Activated CD4-positive, alpha-beta memory T cell treated with anti-CD3 and anti-CD28 coated beads, Interleukin-2, amount 10 ng/mL, durations not matched to agents 7 days and 5 days (primary cell): ENCODE measurements around the gene TMEM237. TPM values are rescaled to one million over a fixed set of nuclear protein-coding genes. Genes with fewer than 3 reads are reported as not detected.

Experiments
- CTCF ChIA-PET: fragments of 350-600 bp; sonication (Branson Sonifier 250); formaldehyde crosslinking; loops from one replicate; lab custom pipeline; 2021; ENCODE audit warnings: antibody characterized with exemption, inconsistent platforms; lab: Charles Lee
- POLR2A ChIA-PET: fragments of 350-600 bp; sonication (Branson Sonifier 250); formaldehyde crosslinking; loops from one replicate; lab custom pipeline; 2021; ENCODE audit warnings: antibody characterized with exemption; lab: Charles Lee
- DNase-seq: peaks from one replicate; pipeline ENCODE4 v3.0.0-alpha.2; 2020
- H3K27ac Mint-ChIP-seq: one replicate; pipeline ENCODE4 v1.8.0; 2021; ENCODE audit warnings: mild to moderate bottlenecking, mixed read lengths
- H3K27me3 Mint-ChIP-seq: one replicate; pipeline ENCODE4 v1.8.0; 2021; ENCODE audit warnings: mixed read lengths
- H3K36me3 Mint-ChIP-seq: one replicate; pipeline ENCODE4 v1.8.0; 2021; ENCODE audit warnings: low read depth, mixed read lengths
- H3K4me1 Mint-ChIP-seq: one replicate; pipeline ENCODE4 v1.8.0; 2021; ENCODE audit warnings: mixed read lengths
- H3K4me3 Mint-ChIP-seq: one replicate; pipeline ENCODE4 v1.8.0; 2021; ENCODE audit warnings: mild to moderate bottlenecking, mixed read lengths
- H3K9me3 Mint-ChIP-seq: one replicate; pipeline ENCODE4 v1.8.0; 2021; ENCODE audit warnings: mixed read lengths
- total RNA-seq, 2 experiments: library from RNA; stranded (reverse); gene quantifications; one replicate each; pipeline ENCODE4 v1.2.3, GENCODE V29; 2021

Gene TMEM237
- total RNA-seq, 2 experiments from 2014 or later: 13.4 to 15.2 TPM

GRCh38 chr2:201660293-201660895 is 17.1 kb upstream of the TMEM237 start:
- no peaks in the 10 kb centered on the region for H3K9me3 Mint-ChIP-seq
- H3K4me1 Mint-ChIP-seq: no peaks in the 10 kb centered on the region
- ChIA-PET CTCF (no interaction called here), POLR2A (no interaction called here)
- H3K36me3 Mint-ChIP-seq: no peaks in the 10 kb centered on the region
- no peak overlapping the region for H3K4me3 Mint-ChIP-seq
- DNase-seq: no peak
- H3K27me3 Mint-ChIP-seq: peaks cover 13% of the 10 kb centered on the region
- no peak overlapping the region for H3K27ac Mint-ChIP-seq

GRCh38 chr2:201656740-201657139 is 13.4 kb upstream of the TMEM237 start:
- H3K4me3 Mint-ChIP-seq: no peak overlapping the region
- CTCF ChIA-PET: interaction anchor here (1.2 kb wide), 1 partner anchor 11 kb away, joined by 4 read pairs; no protein-coding TSS in a partner anchor

GRCh38 chr2:201656102-201656501 is 12.8 kb upstream of the TMEM237 start:
- Mint-ChIP-seq H3K4me1 (peaks cover 5% of the 10 kb centered on the region), H3K27me3 (peaks cover 23% of the 10 kb centered on the region), H3K27ac (no peak overlapping the region), H3K36me3 (no peaks in the 10 kb centered on the region), H3K9me3 (no peaks in the 10 kb centered on the region), H3K4me3 (no peak overlapping the region)
- ChIA-PET POLR2A (no interaction called here), CTCF (no interaction called here)
- DNase-seq: no peak

More at GRCh38 chr2:201656740-201657139, 13.4 kb upstream of the TMEM237 start:
- POLR2A ChIA-PET: no interaction called here
- no peaks in the 10 kb centered on the region for H3K9me3 Mint-ChIP-seq
- no peaks in the 10 kb centered on the region for H3K36me3 Mint-ChIP-seq
- H3K4me1 Mint-ChIP-seq: peaks cover 5% of the 10 kb centered on the region
- H3K27me3 Mint-ChIP-seq: peaks cover 23% of the 10 kb centered on the region
- DNase-seq: no peak
- no peak overlapping the region for H3K27ac Mint-ChIP-seq

GRCh38 chr2:201654616-201655384 is 11.5 kb upstream of the TMEM237 start:
- POLR2A ChIA-PET: no interaction called here
- H3K9me3 Mint-ChIP-seq: no peaks in the 10 kb centered on the region
- H3K27ac Mint-ChIP-seq: no peak overlapping the region
- DNase-seq: no peak
- CTCF ChIA-PET: no interaction called here
- no peaks in the 10 kb centered on the region for H3K36me3 Mint-ChIP-seq
- H3K4me1 Mint-ChIP-seq: peaks cover 5% of the 10 kb centered on the region
- peaks cover 21% of the 10 kb centered on the region for H3K27me3 Mint-ChIP-seq
- no peak overlapping the region for H3K4me3 Mint-ChIP-seq

GRCh38 chr2:201653221-201653620 is 9.9 kb upstream of the TMEM237 start:
- Mint-ChIP-seq H3K27ac (no peak overlapping the region), H3K4me1 (peaks cover 5% of the 10 kb centered on the region), H3K4me3 (no peak overlapping the region), H3K36me3 (no peaks in the 10 kb centered on the region), H3K9me3 (no peaks in the 10 kb centered on the region), H3K27me3 (peaks cover 19% of the 10 kb centered on the region)
- ChIA-PET CTCF (interaction anchor here (0.7 kb wide), 1 partner anchor 1789 kb away, joined by 3 read pairs; no protein-coding TSS in a partner anchor), POLR2A (interaction anchor here (1.1 to 1.6 kb wide), 2 partner anchors 10 to 11 kb away, joined by 3 to 5 read pairs; partner anchors contain the start of gene TMEM237)
- DNase-seq: no peak

- ChIA-PET POLR2A (no interaction called here), CTCF (no interaction called here)
- no peak for DNase-seq
- Mint-ChIP-seq H3K4me3 (no peak overlapping the region), H3K27me3 (peaks cover 11% of the 10 kb centered on the region), H3K27ac (no peak overlapping the region), H3K4me1 (peaks cover 6% of the 10 kb centered on the region), H3K36me3 (no peaks in the 10 kb centered on the region), H3K9me3 (no peaks in the 10 kb centered on the region)
Measured at GRCh38 chr2:201649442-201649841, 6.1 kb upstream of the TMEM237 start.

- peaks cover 2% of the 10 kb centered on the region for H3K27me3 Mint-ChIP-seq
- CTCF ChIA-PET: no interaction called here
- DNase-seq: no peak
- POLR2A ChIA-PET: interaction anchor here (1.4 kb wide), 1 partner anchor 133 kb away, joined by 4 read pairs; the partner anchor contains the start of gene ALS2
- H3K4me3 Mint-ChIP-seq: no peak overlapping the region
- peaks cover 11% of the 10 kb centered on the region for H3K4me1 Mint-ChIP-seq
- H3K36me3 Mint-ChIP-seq: no peaks in the 10 kb centered on the region
- no peak overlapping the region for H3K27ac Mint-ChIP-seq
- H3K9me3 Mint-ChIP-seq: no peaks in the 10 kb centered on the region
Measured at GRCh38 chr2:201647431-201647830, 4.1 kb upstream of the TMEM237 start.

- ChIA-PET POLR2A (interaction anchor here (2.6 kb wide), 1 partner anchor 137 kb away, joined by 11 read pairs; the partner anchor contains the start of gene ALS2), CTCF (no interaction called here)
- Mint-ChIP-seq H3K36me3 (no peaks in the 10 kb centered on the region), H3K4me3 (peak overlapping the region; percentile 92), H3K9me3 (no peaks in the 10 kb centered on the region), H3K27me3 (peaks cover 1% of the 10 kb centered on the region), H3K27ac (no peak overlapping the region), H3K4me1 (peaks cover 22% of the 10 kb centered on the region)
- DNase-seq: no peak
Measured at GRCh38 chr2:201644001-201644400, 698 bp upstream of the TMEM237 start.

- Mint-ChIP-seq H3K4me1 (peaks cover 22% of the 10 kb centered on the region), H3K9me3 (no peaks in the 10 kb centered on the region), H3K4me3 (peak overlapping the region; percentile 92), H3K27me3 (peaks cover 1% of the 10 kb centered on the region), H3K36me3 (no peaks in the 10 kb centered on the region), H3K27ac (peak overlapping the region; percentile 87)
- DNase-seq: peak; percentile 87
- ChIA-PET CTCF (interaction anchor here (0.6 to 1.6 kb wide), 6 partner anchors 139 to 460 kb away, joined by 3 to 6 read pairs (median 3); partner anchors contain the start of genes ALS2 and TRAK2), POLR2A (interaction anchor here (0.9 to 2.6 kb wide), 11 partner anchors 8 to 460 kb away, joined by 3 to 21 read pairs (median 4); partner anchors contain the start of genes ALS2, CASP10, CASP8 and STRADB)
Measured at GRCh38 chr2:201642579-201643215, 606 bp downstream of the TMEM237 start.

GRCh38 chr2:201642086-201642578 is 1.2 kb downstream of the TMEM237 start:
- H3K4me1 Mint-ChIP-seq: peaks cover 22% of the 10 kb centered on the region
- H3K27me3 Mint-ChIP-seq: peaks cover 1% of the 10 kb centered on the region
- H3K9me3 Mint-ChIP-seq: no peaks in the 10 kb centered on the region
- no peaks in the 10 kb centered on the region for H3K36me3 Mint-ChIP-seq
- ChIA-PET POLR2A (interaction anchor here (0.9 to 2.6 kb wide), 10 partner anchors 8 to 459 kb away, joined by 3 to 21 read pairs (median 4); partner anchors contain the start of genes ALS2, CASP10, CASP8 and STRADB), CTCF (interaction anchor here (0.6 to 1.6 kb wide), 5 partner anchors 139 to 410 kb away, joined by 3 to 6 read pairs (median 3); partner anchors contain the start of gene ALS2)
- H3K4me3 Mint-ChIP-seq: peak overlapping the region; percentile 92
- peak overlapping the region; percentile 87 for H3K27ac Mint-ChIP-seq
- DNase-seq: no peak

GRCh38 chr2:201639205-201639604 is 4.1 kb downstream of the TMEM237 start:
- Mint-ChIP-seq H3K9me3 (no peaks in the 10 kb centered on the region), H3K4me3 (no peak overlapping the region), H3K27ac (no peak overlapping the region)

GRCh38 chr2:201638326-201638725 is 5.0 kb downstream of the TMEM237 start:
- no peaks in the 10 kb centered on the region for H3K27me3 Mint-ChIP-seq
- ChIA-PET CTCF (no interaction called here), POLR2A (interaction anchor here (1.0 kb wide), 1 partner anchor 375 kb away, joined by 3 read pairs; no protein-coding TSS in a partner anchor)
- H3K27ac Mint-ChIP-seq: no peak overlapping the region
- H3K4me1 Mint-ChIP-seq: peaks cover 12% of the 10 kb centered on the region
- H3K4me3 Mint-ChIP-seq: no peak overlapping the region
- peaks cover 17% of the 10 kb centered on the region for H3K36me3 Mint-ChIP-seq
- DNase-seq: no peak
- H3K9me3 Mint-ChIP-seq: no peaks in the 10 kb centered on the region

More at GRCh38 chr2:201639205-201639604, 4.1 kb downstream of the TMEM237 start:
- POLR2A ChIA-PET: no interaction called here
- CTCF ChIA-PET: no interaction called here
- Mint-ChIP-seq H3K36me3 (peaks cover 12% of the 10 kb centered on the region), H3K4me1 (peaks cover 19% of the 10 kb centered on the region), H3K27me3 (peaks cover 1% of the 10 kb centered on the region)
- no peak for DNase-seq
